Hypothalamus (tissue), 51 donors: ENCODE results near the gene FAM111A.

Experiments used
- DNase-seq, 51 donors: peaks; one replicate each; lab custom pipeline; 2025; lab: John Stamatoyannopoulos, UW

The FAM111A gene

GRCh38 chr11:59195586-59195985, 52.9 kb downstream of the FAM111A start:
- no peak for DNase-seq

GRCh38 chr11:59196777-59197176, 54.1 kb downstream of the FAM111A start:
- no peak for DNase-seq

- DNase-seq: peak in 46 of 51 donors; percentile 13 to 89 (median 75)
Observed at GRCh38 chr11:59197991-59198390, 55.3 kb downstream of the FAM111A start.

GRCh38 chr11:59198726-59199125, 56.1 kb downstream of the FAM111A start:
- DNase-seq: no peak

- no peak for DNase-seq
Observed at GRCh38 chr11:59199546-59200422, 57.1 kb downstream of the FAM111A start.

- DNase-seq: no peak
Observed at GRCh38 chr11:59200423-59200746, 57.7 kb downstream of the FAM111A start.

- DNase-seq: no peak
Observed at GRCh38 chr11:59201353-59201752, 58.7 kb downstream of the FAM111A start.
